ENCODE measurements around the gene NTRK3.

Gene NTRK3

DNA sequence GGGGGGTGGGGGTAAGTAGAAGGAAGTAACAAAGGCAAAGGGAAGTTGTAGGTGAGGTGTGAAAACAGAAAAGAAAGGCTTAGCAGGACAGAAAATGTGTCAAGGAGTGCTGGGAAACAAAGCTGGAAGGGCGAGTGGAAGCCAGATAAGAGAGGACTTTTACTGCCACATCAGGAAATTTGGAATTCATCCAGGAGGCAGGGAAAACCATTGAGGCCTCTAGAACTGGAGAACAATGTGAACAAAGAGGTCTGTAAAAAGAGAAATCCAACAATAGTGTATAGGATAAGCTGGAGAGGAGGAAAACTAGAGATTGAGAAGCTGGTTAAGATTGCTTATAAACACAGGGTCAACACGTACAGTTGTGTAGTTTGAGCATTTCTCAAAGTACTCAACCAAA, 116.6 kb downstream of the NTRK3 start:
- Histone ChIP-seq H3K9me3 (ENCODE audit: insufficient read depth, low read depth, low read length) (no peaks in the 10 kb centered on the region), H3K9ac (ENCODE audit: low read depth, low read length, poor library complexity, severe bottlenecking) (no peak overlapping the region), H3K4me3 (ENCODE audit: low read length, poor library complexity, severe bottlenecking) (no peak overlapping the region), H3K4me2 (ENCODE audit: low read depth, low read length, poor library complexity, severe bottlenecking) (no peak overlapping the region), H4K20me1 (ENCODE audit: insufficient read depth, low read length, poor library complexity, severe bottlenecking) (no peaks in the 10 kb centered on the region), H3K36me3 (ENCODE audit: insufficient read depth, low read length) (no peaks in the 10 kb centered on the region; the same call in 1 of the 2 replicates), H3K9me2 (replicated peaks; ENCODE audit: low read depth, low read length) (no peaks in the 10 kb centered on the region), H2AFZ (ENCODE audit: low read length) (no peak overlapping the region), H3K4me1 (ENCODE audit: insufficient read depth, low read length, poor library complexity, severe bottlenecking) (no peaks in the 10 kb centered on the region), H3F3A (ENCODE audit: low read depth) (no peaks in the 10 kb centered on the region), H3K79me2 (ENCODE audit: insufficient read depth, low read length) (no peaks in the 10 kb centered on the region), H3K27me3 (ENCODE audit: insufficient read depth, low read length, poor library complexity, severe bottlenecking) (no peaks in the 10 kb centered on the region)
- TF ChIP-seq, protein P1, sequence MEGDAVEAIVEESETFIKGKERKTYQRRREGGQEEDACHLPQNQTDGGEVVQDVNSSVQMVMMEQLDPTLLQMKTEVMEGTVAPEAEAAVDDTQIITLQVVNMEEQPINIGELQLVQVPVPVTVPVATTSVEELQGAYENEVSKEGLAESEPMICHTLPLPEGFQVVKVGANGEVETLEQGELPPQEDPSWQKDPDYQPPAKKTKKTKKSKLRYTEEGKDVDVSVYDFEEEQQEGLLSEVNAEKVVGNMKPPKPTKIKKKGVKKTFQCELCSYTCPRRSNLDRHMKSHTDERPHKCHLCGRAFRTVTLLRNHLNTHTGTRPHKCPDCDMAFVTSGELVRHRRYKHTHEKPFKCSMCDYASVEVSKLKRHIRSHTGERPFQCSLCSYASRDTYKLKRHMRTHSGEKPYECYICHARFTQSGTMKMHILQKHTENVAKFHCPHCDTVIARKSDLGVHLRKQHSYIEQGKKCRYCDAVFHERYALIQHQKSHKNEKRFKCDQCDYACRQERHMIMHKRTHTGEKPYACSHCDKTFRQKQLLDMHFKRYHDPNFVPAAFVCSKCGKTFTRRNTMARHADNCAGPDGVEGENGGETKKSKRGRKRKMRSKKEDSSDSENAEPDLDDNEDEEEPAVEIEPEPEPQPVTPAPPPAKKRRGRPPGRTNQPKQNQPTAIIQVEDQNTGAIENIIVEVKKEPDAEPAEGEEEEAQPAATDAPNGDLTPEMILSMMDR (conservative IDR thresholded peaks at IDR 0.05; ENCODE audit: low read length): no peak
- TF ChIP-seq EZH2phosphoT487 (IDR thresholded peaks at IDR 0.05; ENCODE audit: borderline replicate concordance): no peak

DNA sequence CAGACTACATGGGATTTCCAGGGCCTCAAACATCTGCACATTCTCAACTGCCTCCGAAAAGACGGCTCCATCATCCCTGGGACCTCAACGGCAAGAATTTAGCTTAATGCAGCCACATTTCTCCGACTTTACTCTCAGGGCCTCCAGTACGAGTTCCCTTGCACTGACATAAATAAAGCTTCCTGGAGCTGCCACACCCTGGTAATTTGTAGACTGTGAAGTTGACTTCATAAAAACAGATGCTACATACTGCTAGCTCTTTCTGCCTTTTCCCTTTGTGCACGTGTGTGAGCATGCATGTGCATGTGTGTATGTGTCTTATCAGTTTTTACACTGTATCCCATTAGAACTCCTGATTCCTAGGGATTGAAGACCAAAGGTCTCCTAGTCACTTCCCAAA, 122.7 kb downstream of the NTRK3 start:
- no peak overlapping the region for H3K4me2 ChIP-seq (ENCODE audit: low read depth, low read length, poor library complexity, severe bottlenecking)

DNA sequence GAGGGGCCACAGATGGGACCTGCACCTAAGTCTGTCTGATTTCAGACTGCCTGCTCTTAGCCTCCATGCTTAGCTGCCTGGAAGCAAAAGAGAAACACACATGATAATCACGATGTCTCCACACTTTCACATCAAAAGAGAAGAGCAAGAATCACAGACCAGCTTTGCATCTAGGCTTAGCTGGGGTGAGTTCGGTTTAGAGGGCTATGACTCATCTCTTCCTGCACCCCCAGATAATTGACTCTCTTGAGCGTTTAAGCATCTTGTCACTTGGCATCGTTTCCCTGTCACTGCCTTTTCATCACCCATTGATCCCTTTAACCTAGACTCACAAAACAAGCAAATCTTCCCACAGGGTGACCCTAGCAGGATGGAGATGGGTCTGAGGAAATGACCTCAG, 124.0 kb downstream of the NTRK3 start:
- no peaks in the 10 kb centered on the region for H3K4me1 ChIP-seq (ENCODE audit: insufficient read depth, low read length, poor library complexity, severe bottlenecking)
- no peak overlapping the region for H3K4me2 ChIP-seq (ENCODE audit: low read depth, low read length, poor library complexity, severe bottlenecking)
- H2AFZ ChIP-seq (ENCODE audit: low read length): no peak overlapping the region
- no peaks in the 10 kb centered on the region for H3K9me2 ChIP-seq (replicated peaks; ENCODE audit: low read depth, low read length)
- no peaks in the 10 kb centered on the region for H3K79me2 ChIP-seq (ENCODE audit: insufficient read depth, low read length)
- H4K20me1 ChIP-seq (ENCODE audit: insufficient read depth, low read length, poor library complexity, severe bottlenecking): no peaks in the 10 kb centered on the region
- no peaks in the 10 kb centered on the region for H3K9me3 ChIP-seq (ENCODE audit: insufficient read depth, low read depth, low read length)
- H3K4me3 ChIP-seq (ENCODE audit: low read length, poor library complexity, severe bottlenecking): no peak overlapping the region
- H3K27me3 ChIP-seq (ENCODE audit: insufficient read depth, low read length, poor library complexity, severe bottlenecking): no peaks in the 10 kb centered on the region
- H3F3A ChIP-seq (ENCODE audit: low read depth): no peaks in the 10 kb centered on the region
- H3K36me3 ChIP-seq (ENCODE audit: insufficient read depth, low read length): no peaks in the 10 kb centered on the region; the same call in 1 of the 2 replicates
- H3K9ac ChIP-seq (ENCODE audit: low read depth, low read length, poor library complexity, severe bottlenecking): no peak overlapping the region
- TF ChIP-seq, protein P1 (conservative IDR thresholded peaks at IDR 0.05; ENCODE audit: low read length): no peak
- no peak for TF ChIP-seq EZH2phosphoT487 (IDR thresholded peaks at IDR 0.05; ENCODE audit: borderline replicate concordance)

More for the DNA sequence above, 122.7 kb downstream of the NTRK3 start:
- Histone ChIP-seq H3K9me2 (replicated peaks; ENCODE audit: low read depth, low read length) (no peaks in the 10 kb centered on the region), H3K9ac (ENCODE audit: low read depth, low read length, poor library complexity, severe bottlenecking) (no peak overlapping the region), H3K79me2 (ENCODE audit: insufficient read depth, low read length) (no peaks in the 10 kb centered on the region), H3K4me1 (ENCODE audit: insufficient read depth, low read length, poor library complexity, severe bottlenecking) (no peaks in the 10 kb centered on the region), H3F3A (ENCODE audit: low read depth) (no peaks in the 10 kb centered on the region), H4K20me1 (ENCODE audit: insufficient read depth, low read length, poor library complexity, severe bottlenecking) (no peaks in the 10 kb centered on the region), H2AFZ (ENCODE audit: low read length) (no peak overlapping the region), H3K4me3 (ENCODE audit: low read length, poor library complexity, severe bottlenecking) (no peak overlapping the region), H3K9me3 (ENCODE audit: insufficient read depth, low read depth, low read length) (no peaks in the 10 kb centered on the region), H3K27me3 (ENCODE audit: insufficient read depth, low read length, poor library complexity, severe bottlenecking) (no peaks in the 10 kb centered on the region), H3K36me3 (ENCODE audit: insufficient read depth, low read length) (no peaks in the 10 kb centered on the region; the same call in 1 of the 2 replicates)
- TF ChIP-seq, protein P1 (conservative IDR thresholded peaks at IDR 0.05; ENCODE audit: low read length): no peak
- TF ChIP-seq EZH2phosphoT487 (IDR thresholded peaks at IDR 0.05; ENCODE audit: borderline replicate concordance): no peak

Data from Loucy (cell line).